ENCODE data around the gene PODXL. TPM values are rescaled to one million over a fixed set of nuclear protein-coding genes. Genes with fewer than 3 reads are reported as not detected.
"Not testable (repeated sequence)": the region's sequence is repeated elsewhere in the genome, so short reads cannot be mapped to it uniquely, and the experiment has no call there.

The PODXL gene
- total and polyA plus RNA-seq, 2 donors from 2014 or later: 114 to 150 TPM

DNA sequence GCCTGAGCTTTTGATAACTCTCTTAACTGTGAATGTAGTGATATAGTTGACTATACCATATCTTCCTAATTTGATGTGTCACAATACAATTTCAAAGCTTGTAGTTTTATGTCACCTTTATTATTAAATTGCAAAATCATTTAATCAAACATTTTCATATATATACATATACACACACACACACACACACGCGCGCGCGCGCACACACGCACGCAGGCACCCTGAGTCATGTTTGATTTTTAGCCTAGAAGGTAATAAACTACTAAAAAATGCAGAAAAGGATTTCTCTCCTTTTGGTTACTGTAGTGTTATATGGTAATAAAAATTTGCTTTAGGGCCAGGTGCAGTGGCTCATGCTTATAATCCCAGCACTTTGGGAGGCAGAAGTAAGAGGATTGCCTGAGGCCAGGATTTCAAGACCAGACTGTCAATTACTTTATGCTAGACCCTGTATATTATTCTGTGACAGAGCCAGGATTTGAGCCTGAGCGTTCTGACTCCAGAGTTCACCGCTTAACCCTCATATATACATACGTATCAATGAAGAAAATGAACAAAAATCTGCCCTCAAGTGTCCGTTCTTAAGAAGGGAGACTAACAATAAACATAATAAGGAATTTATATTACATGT lies 89.6 kb downstream of the PODXL start:
- Histone ChIP-seq H3K4me1 (ENCODE audit: control insufficient read depth in 2 of 3, insufficient read depth in 2 of 3, low read depth in 1 of 3, low read length in 3 of 3) (peaks cover 0 to 4% (median 0%) of the 10 kb centered on the region in 3 donors), H3K27ac (ENCODE audit: low read depth in 2 of 2, low read length in 2 of 2) (no peak overlapping the region), H3K9ac (ENCODE audit: low read length in 3 of 3) (no peak overlapping the region), H3K36me3 (ENCODE audit: control insufficient read depth in 2 of 3, insufficient read depth in 3 of 3, low read length in 3 of 3) (peaks cover 6 to 31% (median 20%) of the 10 kb centered on the region in 3 donors), H3K9me3 (ENCODE audit: control insufficient read depth in 2 of 3, insufficient read depth in 1 of 3, low read length in 3 of 3) (no peaks in the 10 kb centered on the region), H3K4me3 (ENCODE audit: low read length in 3 of 3) (no peak overlapping the region), H3K27me3 (ENCODE audit: control insufficient read depth, insufficient read depth, low read length) (no peaks in the 10 kb centered on the region)
- FAIRE-seq (no peak), DNase-seq (no peak)
- no peak for TF ChIP-seq CTCF (IDR thresholded peaks at IDR 0.05; ENCODE audit: borderline replicate concordance, extremely low read depth, insufficient read depth)
- intact Hi-C loops (cut with DNase I): no loop called here

DNA sequence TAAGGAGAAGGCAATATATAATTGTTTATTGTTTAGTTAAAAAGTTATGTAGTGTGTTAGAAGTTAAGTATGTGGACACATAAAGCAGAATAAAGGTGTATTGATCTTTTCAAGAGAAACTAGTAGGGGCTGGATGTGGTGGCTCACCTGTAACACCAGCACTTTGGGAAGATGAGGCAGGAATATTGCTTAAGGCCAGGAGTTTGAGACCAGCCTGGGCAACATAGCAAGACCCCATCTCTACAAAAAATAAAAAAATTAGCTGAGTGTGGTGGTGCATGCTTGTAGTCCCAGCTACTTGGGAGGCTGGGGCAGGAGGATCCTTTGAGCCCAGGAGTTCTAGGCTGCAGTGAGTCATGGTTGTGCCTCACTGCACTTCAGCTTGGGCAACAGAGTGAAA lies 93.7 kb downstream of the PODXL start:
- H3K9ac ChIP-seq (ENCODE audit: low read length in 3 of 3); H3K27me3 ChIP-seq (ENCODE audit: control insufficient read depth, insufficient read depth, low read length); FAIRE-seq; H3K9me3 ChIP-seq (ENCODE audit: control insufficient read depth in 2 of 3, insufficient read depth in 1 of 3, low read length in 3 of 3); H3K4me3 ChIP-seq (ENCODE audit: low read length in 3 of 3); intact Hi-C loops (cut with DNase I); H3K27ac ChIP-seq (ENCODE audit: low read depth in 2 of 2, low read length in 2 of 2); DNase-seq: not testable (repeated sequence)
- H3K36me3 ChIP-seq (ENCODE audit: control insufficient read depth in 2 of 3, insufficient read depth in 3 of 3, low read length in 3 of 3): peaks cover 3 to 15% (median 12%) of the 10 kb centered on the region in 3 donors
- peaks cover 0 to 13% (median 0%) of the 10 kb centered on the region in 3 donors for H3K4me1 ChIP-seq (ENCODE audit: control insufficient read depth in 2 of 3, insufficient read depth in 2 of 3, low read depth in 1 of 3, low read length in 3 of 3)

GRCh38 chr7:131462059-131462458 lies 94.4 kb downstream of the PODXL start:
- FAIRE-seq (no peak), DNase-seq (no peak)
- H3K9me3 ChIP-seq (ENCODE audit: control insufficient read depth in 2 of 3, insufficient read depth in 1 of 3, low read length in 3 of 3): no peaks in the 10 kb centered on the region
- H3K9ac ChIP-seq (ENCODE audit: low read length in 3 of 3): no peak overlapping the region
- peaks cover 0 to 13% (median 0%) of the 10 kb centered on the region in 3 donors for H3K4me1 ChIP-seq (ENCODE audit: control insufficient read depth in 2 of 3, insufficient read depth in 2 of 3, low read depth in 1 of 3, low read length in 3 of 3)
- H3K36me3 ChIP-seq (ENCODE audit: control insufficient read depth in 2 of 3, insufficient read depth in 3 of 3, low read length in 3 of 3): peaks cover 3 to 14% (median 10%) of the 10 kb centered on the region in 3 donors
- H3K27ac ChIP-seq (ENCODE audit: low read depth in 2 of 2, low read length in 2 of 2): no peak overlapping the region
- TF ChIP-seq CTCF (IDR thresholded peaks at IDR 0.05; ENCODE audit: borderline replicate concordance, extremely low read depth, insufficient read depth): no peak
- H3K27me3 ChIP-seq (ENCODE audit: control insufficient read depth, insufficient read depth, low read length): no peaks in the 10 kb centered on the region
- intact Hi-C loops (cut with DNase I): no loop called here
- H3K4me3 ChIP-seq (ENCODE audit: low read length in 3 of 3): no peak overlapping the region

- no peak for TF ChIP-seq CTCF (IDR thresholded peaks at IDR 0.05; ENCODE audit: borderline replicate concordance, extremely low read depth, insufficient read depth)
- intact Hi-C loops (cut with DNase I): no loop called here
- DNase-seq: no peak
- no peak overlapping the region for H3K4me3 ChIP-seq (ENCODE audit: low read length in 3 of 3)
- H3K9ac ChIP-seq (ENCODE audit: low read length in 3 of 3): no peak overlapping the region
- H3K4me1 ChIP-seq (ENCODE audit: control insufficient read depth in 2 of 3, insufficient read depth in 2 of 3, low read depth in 1 of 3, low read length in 3 of 3): peaks cover 0 to 24% (median 4%) of the 10 kb centered on the region in 3 donors
- FAIRE-seq: no peak
- H3K36me3 ChIP-seq (ENCODE audit: control insufficient read depth in 2 of 3, insufficient read depth in 3 of 3, low read length in 3 of 3): peaks cover 2 to 9% (median 8%) of the 10 kb centered on the region in 3 donors
- H3K27me3 ChIP-seq (ENCODE audit: control insufficient read depth, insufficient read depth, low read length): no peaks in the 10 kb centered on the region
- H3K9me3 ChIP-seq (ENCODE audit: control insufficient read depth in 2 of 3, insufficient read depth in 1 of 3, low read length in 3 of 3): no peaks in the 10 kb centered on the region
- H3K27ac ChIP-seq (ENCODE audit: low read depth in 2 of 2, low read length in 2 of 2): peak overlapping the region in 1 of 2 donors; percentile 59
Measured at GRCh38 chr7:131459256-131459655, 97.2 kb downstream of the PODXL start.

All from kidney (tissue), 14 donors.